ENCODE results near the gene LTBP2. TPM values are rescaled to one million over a fixed set of nuclear protein-coding genes. Genes with fewer than 3 reads are reported as not detected.
A peak's percentile ranks its signal among the peaks of the same experiment; 100 is the strongest.

Gene LTBP2
- total RNA-seq, 2 donors from 2014 or later, result 674 to 973 TPM

DNA sequence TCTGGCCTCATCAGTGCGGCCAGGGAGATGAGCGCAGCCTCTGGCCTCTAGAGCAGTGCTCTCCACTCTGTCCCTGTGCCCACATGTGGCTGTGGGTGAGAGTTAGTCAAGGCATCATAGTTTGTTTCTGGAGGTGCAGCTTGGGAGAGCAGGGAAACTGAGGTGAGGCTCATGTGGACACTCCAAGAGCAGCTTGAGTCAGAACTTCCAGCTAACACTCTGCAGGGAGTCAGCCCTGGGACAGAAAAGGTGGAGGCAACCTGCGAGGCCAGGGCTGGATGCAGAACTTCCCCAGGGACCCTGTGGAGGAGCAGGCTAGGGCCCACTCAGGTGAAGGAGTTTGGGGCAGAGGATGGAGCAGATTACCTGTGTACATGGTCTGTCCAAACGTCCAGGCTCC, 107.6 kb downstream of the LTBP2 start:
- Histone ChIP-seq H3K4me1 (ENCODE audit: control insufficient read depth in 1 of 2, low read depth in 2 of 2) (peaks cover 0 to 4% of the 10 kb centered on the region in 2 donors), H3K9me3 (no peaks in the 10 kb centered on the region), H3K36me3 (peaks cover 92% of the 10 kb centered on the region), H3K27ac (no peak overlapping the region), H3K4me3 (no peak overlapping the region), H3K27me3 (replicated peaks; ENCODE audit: insufficient read depth) (no peaks in the 10 kb centered on the region)
- TF ChIP-seq CTCF (IDR thresholded peaks at IDR 0.05), result no peak
- no peak for ATAC-seq (ENCODE audit: insufficient number of reproducible peaks, low FRiP score, low read depth)
- DNase-seq (ENCODE audit: low spot score), result no peak

GRCh38 chr14:74503938-74504335, 108.1 kb downstream of the LTBP2 start:
- no peak overlapping the region for H3K27ac ChIP-seq
- DNase-seq (ENCODE audit: low spot score) (no peak), ATAC-seq (ENCODE audit: insufficient number of reproducible peaks, low FRiP score, low read depth) (no peak)
- H3K27me3 ChIP-seq (replicated peaks; ENCODE audit: insufficient read depth), result no peaks in the 10 kb centered on the region
- TF ChIP-seq CTCF (IDR thresholded peaks at IDR 0.05), result no peak
- peaks cover 87% of the 10 kb centered on the region for H3K36me3 ChIP-seq
- H3K9me3 ChIP-seq, result no peaks in the 10 kb centered on the region
- H3K4me3 ChIP-seq, result no peak overlapping the region
- H3K4me1 ChIP-seq (ENCODE audit: control insufficient read depth in 1 of 2, low read depth in 2 of 2), result peaks cover 0 to 4% of the 10 kb centered on the region in 2 donors

DNA sequence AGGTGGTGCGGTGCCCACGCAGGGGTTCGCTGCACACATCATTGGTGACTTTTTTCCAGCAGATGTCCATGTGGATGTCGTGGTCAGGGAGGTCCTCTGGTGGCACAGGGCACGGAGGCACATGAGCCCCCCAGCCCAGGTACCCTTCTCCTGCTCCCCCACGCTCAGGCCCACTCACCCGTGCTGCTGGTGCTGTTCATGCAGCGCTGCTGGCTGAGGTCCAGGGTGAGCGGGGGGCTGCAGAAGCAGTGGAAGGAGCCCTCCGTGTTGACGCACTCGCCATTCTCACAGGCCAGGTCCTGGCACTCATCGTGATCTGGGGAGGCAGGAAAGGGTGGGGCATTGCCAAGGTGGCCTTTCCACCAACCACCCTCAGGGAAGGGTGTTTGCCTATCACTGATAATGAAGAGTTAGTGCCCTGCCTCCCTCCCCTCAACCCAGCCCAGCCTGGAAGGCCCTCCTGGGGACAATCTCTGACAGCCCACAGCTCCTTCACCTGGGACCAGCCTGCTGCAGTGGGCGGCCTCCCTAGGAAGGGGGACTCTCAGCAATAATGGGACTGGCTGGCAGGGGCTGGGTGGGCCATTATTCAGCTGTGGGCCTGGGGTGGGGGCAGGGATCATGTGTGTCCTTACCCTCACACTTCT, 108.6 kb downstream of the LTBP2 start:
- no peaks in the 10 kb centered on the region for H3K9me3 ChIP-seq
- no peak overlapping the region for H3K27ac ChIP-seq
- no peak overlapping the region for H3K4me3 ChIP-seq
- ATAC-seq (ENCODE audit: insufficient number of reproducible peaks, low FRiP score, low read depth) (no peak), DNase-seq (ENCODE audit: low spot score) (no peak)
- H3K36me3 ChIP-seq, result peaks cover 82% of the 10 kb centered on the region
- H3K4me1 ChIP-seq (ENCODE audit: control insufficient read depth in 1 of 2, low read depth in 2 of 2), result peaks cover 0 to 4% of the 10 kb centered on the region in 2 donors
- TF ChIP-seq CTCF (IDR thresholded peaks at IDR 0.05), result no peak
- no peaks in the 10 kb centered on the region for H3K27me3 ChIP-seq (replicated peaks; ENCODE audit: insufficient read depth)

- TF ChIP-seq CTCF (IDR thresholded peaks at IDR 0.05), result peak; percentile 36
- Histone ChIP-seq H3K4me3 (no peak overlapping the region), H3K36me3 (peaks cover 72% of the 10 kb centered on the region), H3K9me3 (no peaks in the 10 kb centered on the region), H3K4me1 (ENCODE audit: control insufficient read depth in 1 of 2, low read depth in 2 of 2) (peaks cover 0 to 4% of the 10 kb centered on the region in 2 donors), H3K27ac (peak overlapping the region; percentile 42 to 52), H3K27me3 (replicated peaks; ENCODE audit: insufficient read depth) (no peaks in the 10 kb centered on the region)
- ATAC-seq (ENCODE audit: insufficient number of reproducible peaks, low FRiP score, low read depth), result no peak
- no peak for DNase-seq (ENCODE audit: low spot score)
These were observed 109.6 kb downstream of the LTBP2 start for GRCh38 chr14:74502236-74503019.

DNA sequence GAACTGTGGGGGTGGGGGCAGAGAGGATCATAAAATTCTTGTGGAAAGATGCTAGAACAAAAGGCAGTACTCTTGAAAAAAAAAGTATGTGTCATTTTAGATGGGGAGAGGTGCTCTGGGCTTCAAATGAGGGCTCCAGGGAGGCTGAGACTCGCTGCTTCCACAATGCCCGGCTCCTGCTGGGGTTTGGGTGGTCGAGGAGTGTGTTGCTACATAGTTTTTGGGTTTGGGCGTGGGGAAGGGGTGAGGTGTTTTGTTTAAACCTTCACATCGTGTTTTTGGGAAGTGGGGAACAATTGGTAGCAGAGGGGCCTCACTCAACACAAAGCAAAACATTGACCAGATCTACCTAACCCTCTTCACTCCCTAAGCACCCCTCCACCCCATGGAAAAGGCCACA, 110.3 kb downstream of the LTBP2 start:
- DNase-seq (ENCODE audit: low spot score) (no peak), ATAC-seq (ENCODE audit: insufficient number of reproducible peaks, low FRiP score, low read depth) (no peak)
- Histone ChIP-seq H3K27me3 (replicated peaks; ENCODE audit: insufficient read depth) (no peaks in the 10 kb centered on the region), H3K4me1 (ENCODE audit: control insufficient read depth in 1 of 2, low read depth in 2 of 2) (peaks cover 0 to 4% of the 10 kb centered on the region in 2 donors), H3K9me3 (no peaks in the 10 kb centered on the region), H3K27ac (peak overlapping the region; percentile 42 to 52), H3K4me3 (no peak overlapping the region), H3K36me3 (peaks cover 65% of the 10 kb centered on the region)
- no peak for TF ChIP-seq CTCF (IDR thresholded peaks at IDR 0.05)
